Measurements from ENCODE around the gene KDM8.

The KDM8 gene

DNA sequence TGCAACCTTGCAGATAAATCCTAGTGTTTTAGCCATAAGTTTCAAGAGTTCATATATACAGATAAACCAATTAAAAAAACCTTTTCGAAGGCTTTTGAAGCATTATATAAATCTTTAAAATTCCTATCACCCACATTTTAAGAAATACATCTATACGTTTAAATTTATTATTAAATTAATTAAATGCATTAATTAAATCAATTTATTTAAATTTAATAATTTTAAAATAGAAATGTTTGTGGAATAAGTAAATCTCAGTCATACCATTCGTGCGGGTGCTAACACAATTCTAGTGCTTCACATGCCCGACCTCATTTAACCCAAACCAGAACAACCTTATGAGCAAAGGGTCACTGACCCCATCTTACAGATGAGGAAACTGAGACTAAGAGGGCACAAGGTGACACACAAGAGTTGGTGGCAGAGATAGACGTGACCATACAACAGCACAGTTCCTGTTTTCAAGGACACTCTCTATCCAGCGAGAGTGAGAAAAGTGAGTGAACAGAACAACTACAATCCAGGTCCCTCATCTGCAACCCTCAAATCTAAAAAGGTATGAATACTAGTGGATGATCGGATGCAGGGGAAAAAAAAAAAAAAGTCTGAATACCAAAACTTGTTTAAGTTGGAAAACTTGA lies 63.8 kb downstream of the KDM8 start:
- DNase-seq: no peak

- peak; percentile 15 to 97 (median 89) for DNase-seq
Measured at GRCh38 chr16:27268376-27269299, 65.3 kb downstream of the KDM8 start, which contains the start of gene NSMCE1. Gene NSMCE1, minus strand, starts transcription at chr16:27268772. Its CDS starts 11,202 bp downstream, at chr16:27257570.

- no peak for DNase-seq
Measured at GRCh38 chr16:27269300-27270150, 66.2 kb downstream of the KDM8 start.

GRCh38 chr16:27270349-27270748 lies 67.0 kb downstream of the KDM8 start:
- no peak for DNase-seq
